Kidney (tissue), 14 donors: Measurements from ENCODE around the gene MRPS10. TPM values are rescaled to one million over a fixed set of nuclear protein-coding genes. Genes with fewer than 3 reads are reported as not detected.
A peak's percentile ranks its signal among the peaks of the same experiment; 100 is the strongest.

Source experiments
- DNase-seq, 5 donors: peaks; one replicate each; pipeline ENCODE4 v3.0.0-alpha.2; 2013 to 2020
- FAIRE-seq: peaks from 2 replicates; lab custom pipeline; 2012; peaks lifted over from hg19 to GRCh38; lab: Jason Lieb, UNC
- H3K27ac ChIP-seq, 2 donors: one replicate each; pipeline ENCODE4 v1.7.0; 2013; ENCODE audit warnings: low read depth in 2 of 2, low read length in 2 of 2, inconsistent platforms in 1 of 2
- H3K27me3 ChIP-seq: one replicate; pipeline ENCODE4 v1.7.1; 2013; ENCODE audit warnings: low read length, inconsistent platforms; ENCODE audit not compliant: control insufficient read depth, insufficient read depth
- H3K36me3 ChIP-seq, 3 donors: one replicate each; pipeline versions ENCODE4 v1.7.0 to v1.7.1; 2013; ENCODE audit warnings: low read length in 3 of 3, control low read depth in 1 of 3, inconsistent platforms in 1 of 3; ENCODE audit not compliant: insufficient read depth in 3 of 3, control insufficient read depth in 2 of 3
- H3K4me1 ChIP-seq, 3 donors: one replicate each; pipeline versions ENCODE4 v1.7.0 to v1.7.1; 2013; ENCODE audit warnings: low read length in 3 of 3, inconsistent platforms in 1 of 3, low read depth in 1 of 3; ENCODE audit not compliant: control insufficient read depth in 2 of 3, insufficient read depth in 2 of 3
- H3K4me3 ChIP-seq, 3 donors: one replicate each; pipeline versions ENCODE4 v1.7.0 to v1.8.1; 2013; ENCODE audit warnings: low read length in 3 of 3, control low read depth in 1 of 3, inconsistent platforms in 1 of 3
- H3K9ac ChIP-seq, 3 donors: one replicate each; pipeline versions ENCODE4 v1.7.0 to v1.7.1; 2013; ENCODE audit warnings: low read length in 3 of 3, control low read depth in 1 of 3, inconsistent platforms in 1 of 3
- H3K9me3 ChIP-seq, 3 donors: one replicate each; pipeline versions ENCODE4 v1.7.0 to v1.7.1; 2013; ENCODE audit warnings: low read length in 3 of 3, control low read depth in 1 of 3, inconsistent platforms in 1 of 3; ENCODE audit not compliant: control insufficient read depth in 2 of 3, insufficient read depth in 1 of 3
- intact Hi-C: fragments of 100-400 bp; cut with DNase I; formaldehyde crosslinking; loops from one replicate; pipeline ENCODE4 v1.11.1; 2022
- polyA plus RNA-seq: library from polyadenylated mRNA; stranded (reverse); fragments of 350-450 nt; fragmentation: Illumina TruSeq; extraction: RNeasy Lipid Tissue Mini Kit (QIAGEN cat#74804); gene quantifications from one replicate; pipeline ENCODE4 v1.2.3, GENCODE V29; 2014; ENCODE audit warnings: low read depth, low replicate concordance; ENCODE audit not compliant: insufficient read depth
- total RNA-seq: library from RNA; stranded (reverse); fragmentation: NEBNext Ultra II Directional; extraction: Animal tissue kit (Norgen Biotek cat#: 25700); gene quantifications from one replicate; pipeline ENCODE4 v1.2.1, GENCODE V29; 2021
- TF ChIP-seq, protein P1 (sequence below): IDR thresholded peaks from 3 replicates; pipeline ENCODE4 v1.5.1; 2012; ENCODE audit warnings: mild to moderate bottlenecking, moderate library complexity, borderline replicate concordance; ENCODE audit not compliant: insufficient read depth; ENCODE audit errors: extremely low read depth
- donor health status: control.
- donor health status: control.
- donor health status: control.
- donor health status: control.
- donor health status: control.
- donor health status: DM: yes; HTN: yes; CAD: no.
- donor health status: Normal renal cell carcinoma (clear cell type).

Gene MRPS10
- total and polyA plus RNA-seq, 2 donors from 2014 or later: 28.0 to 39.6 TPM

DNA sequence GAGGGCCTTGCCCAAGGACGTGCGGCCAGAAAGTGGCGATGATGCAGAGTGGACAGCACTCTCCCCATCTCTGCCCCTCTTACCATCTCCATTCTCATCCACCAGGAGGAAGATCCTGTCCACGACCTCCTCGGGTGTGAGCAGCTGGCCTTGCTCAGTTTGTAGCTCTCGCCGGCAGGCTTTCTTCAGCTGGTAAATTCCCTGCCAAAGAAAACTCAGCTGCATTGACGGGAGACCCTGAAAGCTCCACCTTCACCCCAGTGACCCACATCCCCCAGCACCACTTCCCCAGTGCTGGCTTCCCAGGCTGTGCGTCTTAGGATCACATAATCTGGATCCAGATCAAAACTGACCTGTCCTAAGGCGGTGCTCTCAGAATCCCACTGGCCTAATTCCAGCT lies 32.1 kb downstream of the MRPS10 start:
- no peak overlapping the region for H3K9ac ChIP-seq
- H3K4me3 ChIP-seq: no peak overlapping the region
- DNase-seq (peak in 3 of 5 donors; percentile 59 to 87 (median 67)), FAIRE-seq (no peak)
- TF ChIP-seq, protein P1, sequence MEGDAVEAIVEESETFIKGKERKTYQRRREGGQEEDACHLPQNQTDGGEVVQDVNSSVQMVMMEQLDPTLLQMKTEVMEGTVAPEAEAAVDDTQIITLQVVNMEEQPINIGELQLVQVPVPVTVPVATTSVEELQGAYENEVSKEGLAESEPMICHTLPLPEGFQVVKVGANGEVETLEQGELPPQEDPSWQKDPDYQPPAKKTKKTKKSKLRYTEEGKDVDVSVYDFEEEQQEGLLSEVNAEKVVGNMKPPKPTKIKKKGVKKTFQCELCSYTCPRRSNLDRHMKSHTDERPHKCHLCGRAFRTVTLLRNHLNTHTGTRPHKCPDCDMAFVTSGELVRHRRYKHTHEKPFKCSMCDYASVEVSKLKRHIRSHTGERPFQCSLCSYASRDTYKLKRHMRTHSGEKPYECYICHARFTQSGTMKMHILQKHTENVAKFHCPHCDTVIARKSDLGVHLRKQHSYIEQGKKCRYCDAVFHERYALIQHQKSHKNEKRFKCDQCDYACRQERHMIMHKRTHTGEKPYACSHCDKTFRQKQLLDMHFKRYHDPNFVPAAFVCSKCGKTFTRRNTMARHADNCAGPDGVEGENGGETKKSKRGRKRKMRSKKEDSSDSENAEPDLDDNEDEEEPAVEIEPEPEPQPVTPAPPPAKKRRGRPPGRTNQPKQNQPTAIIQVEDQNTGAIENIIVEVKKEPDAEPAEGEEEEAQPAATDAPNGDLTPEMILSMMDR: no peak
- intact Hi-C loops: no loop called here
- no peaks in the 10 kb centered on the region for H3K36me3 ChIP-seq
- no peaks in the 10 kb centered on the region for H3K27me3 ChIP-seq
- H3K9me3 ChIP-seq: no peaks in the 10 kb centered on the region
- H3K27ac ChIP-seq: no peak overlapping the region
- no peaks in the 10 kb centered on the region for H3K4me1 ChIP-seq

DNA sequence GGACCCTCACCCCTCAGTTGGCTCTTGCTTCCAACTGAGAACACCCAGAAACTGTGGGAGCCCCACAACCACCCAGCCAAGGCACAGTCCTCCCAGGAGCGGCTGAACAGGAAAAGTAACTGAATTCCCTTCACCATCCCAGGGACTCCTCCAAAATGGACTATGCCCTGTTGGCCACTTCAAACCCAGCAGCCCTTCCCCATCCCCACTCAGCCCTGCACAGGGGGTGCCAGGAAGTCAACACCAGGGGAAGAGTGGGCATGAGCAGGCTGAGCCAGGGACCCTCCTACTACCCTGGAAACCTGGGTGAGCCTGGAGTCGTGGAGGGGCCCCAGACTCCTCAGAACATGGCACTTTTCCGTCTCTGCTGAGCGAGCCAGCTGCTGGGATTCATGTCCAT lies 33.2 kb downstream of the MRPS10 start:
- TF ChIP-seq, protein P1: no peak
- H3K9me3 ChIP-seq: no peaks in the 10 kb centered on the region
- H3K27ac ChIP-seq: no peak overlapping the region
- no peak for DNase-seq
- H3K36me3 ChIP-seq: no peaks in the 10 kb centered on the region
- intact Hi-C loops: no loop called here
- FAIRE-seq: no peak
- H3K4me3 ChIP-seq: no peak overlapping the region
- H3K9ac ChIP-seq: no peak overlapping the region
- no peaks in the 10 kb centered on the region for H3K4me1 ChIP-seq
- H3K27me3 ChIP-seq: no peaks in the 10 kb centered on the region

DNA sequence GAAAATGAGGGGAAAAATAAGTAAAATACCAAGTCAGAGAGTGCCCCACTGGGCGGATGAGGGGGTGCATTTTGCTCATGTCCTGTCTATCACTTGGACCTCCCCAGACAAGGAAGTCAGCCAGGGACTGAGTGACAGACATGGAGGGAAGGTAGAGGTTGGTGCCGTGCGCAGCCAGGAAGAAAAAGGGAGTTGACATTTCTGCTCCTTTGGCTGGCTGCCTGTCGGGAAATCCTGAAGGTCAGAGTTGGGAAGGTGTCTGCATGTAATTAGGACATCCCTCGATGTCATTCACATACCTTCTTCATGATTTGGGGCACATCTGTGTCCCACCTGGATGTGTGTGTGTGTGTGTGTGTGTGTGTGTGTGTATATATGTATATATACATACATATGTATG lies 35.6 kb downstream of the MRPS10 start:
- H3K9me3 ChIP-seq: no peaks in the 10 kb centered on the region
- no peak for DNase-seq
- no peak overlapping the region for H3K27ac ChIP-seq
- TF ChIP-seq, protein P1: no peak
- no peak overlapping the region for H3K4me3 ChIP-seq
- H3K9ac ChIP-seq: no peak overlapping the region
- H3K27me3 ChIP-seq: no peaks in the 10 kb centered on the region
- no peak for FAIRE-seq
- peaks cover 0 to 2% (median 0%) of the 10 kb centered on the region in 3 donors for H3K4me1 ChIP-seq
- H3K36me3 ChIP-seq: no peaks in the 10 kb centered on the region
- intact Hi-C loops: no loop called here

DNA sequence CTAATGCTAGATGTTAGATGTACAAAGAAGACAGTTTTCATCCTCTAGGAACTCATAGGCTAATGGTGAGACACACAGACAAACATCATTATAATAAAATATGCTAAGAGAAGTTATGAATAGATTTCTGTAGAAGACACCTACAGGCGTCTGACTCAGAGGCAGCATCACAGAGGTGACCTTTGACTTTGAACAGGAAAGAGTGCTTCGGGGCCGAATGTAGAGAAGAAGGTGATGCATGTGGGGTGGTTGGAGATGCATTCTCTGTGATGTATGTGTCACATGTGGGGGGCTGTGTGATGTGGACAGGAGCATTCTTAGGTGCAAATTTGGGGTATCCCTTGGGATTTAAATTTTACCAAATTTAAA lies 37.7 kb downstream of the MRPS10 start:
- Histone ChIP-seq H3K4me3 (no peak overlapping the region), H3K27ac (no peak overlapping the region), H3K36me3 (no peaks in the 10 kb centered on the region), H3K27me3 (no peaks in the 10 kb centered on the region), H3K9me3 (no peaks in the 10 kb centered on the region), H3K9ac (no peak overlapping the region), H3K4me1 (peaks cover 0 to 2% (median 0%) of the 10 kb centered on the region in 3 donors)
- TF ChIP-seq, protein P1: no peak
- no peak for FAIRE-seq
- intact Hi-C loops: no loop called here
- no peak for DNase-seq
